Activated T-cell treated with anti-CD3 and anti-CD28 coated beads, Interleukin-2, amount 50 U/mL, for 48 hours (primary cell): Measurements from ENCODE around the gene HASPIN.
"Not testable (repeated sequence)": the region's sequence is repeated elsewhere in the genome, so short reads cannot be mapped to it uniquely, and the experiment has no call there.

Experiments used
- DNase-seq, 2 experiments: peaks; one replicate each; pipeline ENCODE4 v3.0.0-alpha.2; 2020

Gene HASPIN

GRCh38 chr17:3697103-3697476 is 26.6 kb upstream of the HASPIN start:
- DNase-seq, result no peak

- DNase-seq, result no peak
Measured at GRCh38 chr17:3698139-3698538, 25.6 kb upstream of the HASPIN start.

GRCh38 chr17:3699951-3700350 is 23.8 kb upstream of the HASPIN start:
- no peak for DNase-seq

GRCh38 chr17:3702041-3702539 is 21.6 kb upstream of the HASPIN start:
- DNase-seq, result not testable (repeated sequence)

- DNase-seq, result no peak
Measured at GRCh38 chr17:3704931-3705717, 18.6 kb upstream of the HASPIN start.

GRCh38 chr17:3705718-3705984 is 18.1 kb upstream of the HASPIN start:
- DNase-seq, result not testable (repeated sequence)

GRCh38 chr17:3708366-3708765 is 15.3 kb upstream of the HASPIN start:
- DNase-seq, result no peak

GRCh38 chr17:3710951-3711383 is 12.7 kb upstream of the HASPIN start:
- DNase-seq, result peak; percentile 69 to 74

- DNase-seq, result peak; percentile 57 to 63
Measured at GRCh38 chr17:3712811-3713463, 10.8 kb upstream of the HASPIN start.

GRCh38 chr17:3715296-3715695 is 8.4 kb upstream of the HASPIN start:
- no peak for DNase-seq

- DNase-seq, result no peak
Measured at GRCh38 chr17:3718201-3718600, 5.5 kb upstream of the HASPIN start.

- no peak for DNase-seq
Measured at GRCh38 chr17:3719265-3719664, 4.4 kb upstream of the HASPIN start.

- no peak for DNase-seq
Measured at GRCh38 chr17:3722716-3723115, 987 bp upstream of the HASPIN start.

- DNase-seq, result no peak
Measured at GRCh38 chr17:3723188-3723555, 531 bp upstream of the HASPIN start.

- peak in 1 of 2 experiments; percentile 57 for DNase-seq
Measured at GRCh38 chr17:3724378-3725077, 825 bp downstream of the HASPIN start.

GRCh38 chr17:3727041-3727440 is 3.3 kb downstream of the HASPIN start:
- no peak for DNase-seq

GRCh38 chr17:3728099-3728498 is 4.4 kb downstream of the HASPIN start:
- not testable (repeated sequence) for DNase-seq

- DNase-seq, result no peak
Measured at GRCh38 chr17:3729881-3730280, 6.2 kb downstream of the HASPIN start.

- no peak for DNase-seq
Measured at GRCh38 chr17:3730881-3731429, 7.3 kb downstream of the HASPIN start.

- no peak for DNase-seq
Measured at GRCh38 chr17:3732210-3732621, 8.5 kb downstream of the HASPIN start.

GRCh38 chr17:3734911-3735276 is 11.2 kb downstream of the HASPIN start:
- DNase-seq, result not testable (repeated sequence)

GRCh38 chr17:3735515-3735914 is 11.8 kb downstream of the HASPIN start:
- DNase-seq, result no peak

- DNase-seq, result peak; percentile 79 to 81
Measured at GRCh38 chr17:3738562-3739295, 15.0 kb downstream of the HASPIN start.
